ENCODE measurements around the gene PFKFB2.

The PFKFB2 gene

DNA sequence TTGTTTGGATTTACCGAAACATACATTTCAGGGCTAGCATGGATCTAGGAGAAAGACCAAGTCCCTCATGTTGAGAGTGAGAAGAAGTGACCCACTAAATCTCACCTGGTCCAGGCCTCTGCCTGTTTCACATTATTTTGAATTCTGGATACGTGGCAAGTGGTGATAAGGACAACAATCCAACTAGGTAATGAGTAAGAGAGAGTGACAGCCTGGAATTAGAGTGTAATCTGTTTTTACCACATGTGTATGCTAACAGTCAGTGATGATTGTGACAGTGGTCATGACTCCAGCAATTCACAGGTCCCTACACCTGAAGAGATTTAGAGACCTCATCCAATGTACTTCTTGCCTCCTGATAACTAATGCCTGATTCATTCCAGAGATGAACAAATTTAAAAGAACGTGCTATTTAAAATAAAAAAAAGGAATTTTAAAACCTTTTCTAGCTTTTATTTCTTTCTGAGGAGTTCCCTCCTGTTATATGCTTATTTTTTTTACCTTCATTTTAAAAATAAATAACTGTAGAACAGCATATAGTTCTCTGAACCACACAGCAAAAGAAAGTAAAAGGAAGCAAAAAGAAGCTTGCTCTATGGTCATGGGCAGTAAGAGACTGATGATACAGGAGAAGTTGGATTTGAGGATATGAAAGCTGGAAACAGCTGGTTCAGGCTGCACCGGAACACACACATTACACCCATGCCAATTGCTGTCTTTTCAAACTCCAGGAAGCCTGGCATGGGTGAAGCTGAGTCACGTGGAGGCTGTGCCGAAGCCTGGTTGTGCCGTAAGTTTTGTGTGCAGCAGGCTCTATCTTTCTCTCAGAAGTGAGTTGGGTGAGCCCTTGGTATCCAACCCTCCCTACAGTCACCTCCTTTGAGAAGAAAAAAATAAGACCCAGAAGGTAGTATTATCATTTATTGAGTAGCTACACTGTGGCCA lies 35.2 kb upstream of the PFKFB2 start:
- Mint-ChIP-seq H3K4me1 (peaks cover 6% of the 10 kb centered on the region), H3K27me3 (ENCODE audit: low read depth, poor library complexity) (peaks cover 43% of the 10 kb centered on the region), H3K36me3 (ENCODE audit: low read depth) (no peaks in the 10 kb centered on the region), H3K9me3 (no peaks in the 10 kb centered on the region), H3K4me3 (no peak overlapping the region), H3K27ac (no peak overlapping the region)
- no peak for DNase-seq
- TF ChIP-seq CTCF (IDR thresholded peaks at IDR 0.05), result no peak

GRCh38 chr1:207018707-207019106 lies 34.4 kb upstream of the PFKFB2 start:
- Mint-ChIP-seq H3K27ac (no peak overlapping the region), H3K27me3 (ENCODE audit: low read depth, poor library complexity) (peaks cover 39% of the 10 kb centered on the region), H3K9me3 (no peaks in the 10 kb centered on the region), H3K36me3 (ENCODE audit: low read depth) (no peaks in the 10 kb centered on the region), H3K4me1 (peaks cover 6% of the 10 kb centered on the region), H3K4me3 (no peak overlapping the region)
- TF ChIP-seq CTCF (IDR thresholded peaks at IDR 0.05), result no peak
- no peak for DNase-seq

DNA sequence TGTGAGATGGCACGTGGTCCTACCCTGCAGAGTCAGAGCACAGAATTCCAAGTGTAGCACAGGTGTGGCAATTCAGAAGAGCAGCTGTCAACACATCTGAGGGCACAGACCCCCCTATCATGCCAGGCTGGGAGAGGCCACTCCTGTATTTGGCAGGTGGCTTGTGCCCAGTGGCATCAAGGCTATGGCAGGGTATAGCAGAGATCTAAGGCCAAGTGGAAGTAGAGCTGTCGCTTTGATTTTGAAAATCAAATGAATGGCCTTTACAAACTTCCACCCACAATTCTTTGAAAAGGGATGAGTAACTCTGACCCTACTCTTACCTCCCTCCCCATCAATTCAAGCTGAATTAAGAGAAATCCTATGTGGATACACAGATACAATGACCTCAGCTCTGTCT lies 33.9 kb upstream of the PFKFB2 start:
- TF ChIP-seq CTCF (IDR thresholded peaks at IDR 0.05), result no peak

GRCh38 chr1:207019661-207020060 lies 33.4 kb upstream of the PFKFB2 start:
- no peak for DNase-seq
- no peak overlapping the region for H3K27ac Mint-ChIP-seq
- H3K27me3 Mint-ChIP-seq (ENCODE audit: low read depth, poor library complexity), result peaks cover 33% of the 10 kb centered on the region
- TF ChIP-seq CTCF (IDR thresholded peaks at IDR 0.05), result no peak
- H3K4me1 Mint-ChIP-seq, result peaks cover 10% of the 10 kb centered on the region
- H3K4me3 Mint-ChIP-seq, result no peak overlapping the region
- no peaks in the 10 kb centered on the region for H3K9me3 Mint-ChIP-seq
- H3K36me3 Mint-ChIP-seq (ENCODE audit: low read depth), result no peaks in the 10 kb centered on the region

More for the DNA sequence above, 33.9 kb upstream of the PFKFB2 start:
- no peak overlapping the region for H3K4me3 Mint-ChIP-seq
- H3K27ac Mint-ChIP-seq, result no peak overlapping the region
- peaks cover 38% of the 10 kb centered on the region for H3K27me3 Mint-ChIP-seq (ENCODE audit: low read depth, poor library complexity)
- no peaks in the 10 kb centered on the region for H3K36me3 Mint-ChIP-seq (ENCODE audit: low read depth)
- H3K4me1 Mint-ChIP-seq, result peaks cover 6% of the 10 kb centered on the region
- H3K9me3 Mint-ChIP-seq, result no peaks in the 10 kb centered on the region
- no peak for DNase-seq

GRCh38 chr1:207020065-207020708 lies 32.9 kb upstream of the PFKFB2 start:
- no peak for DNase-seq
- H3K4me1 Mint-ChIP-seq, result peaks cover 15% of the 10 kb centered on the region
- H3K4me3 Mint-ChIP-seq, result no peak overlapping the region
- TF ChIP-seq CTCF (IDR thresholded peaks at IDR 0.05), result no peak
- H3K9me3 Mint-ChIP-seq, result no peaks in the 10 kb centered on the region
- no peaks in the 10 kb centered on the region for H3K36me3 Mint-ChIP-seq (ENCODE audit: low read depth)
- H3K27ac Mint-ChIP-seq, result no peak overlapping the region
- H3K27me3 Mint-ChIP-seq (ENCODE audit: low read depth, poor library complexity), result peaks cover 28% of the 10 kb centered on the region
